RWPE2 (cell line): ENCODE data around the gene C1QTNF1.

Experiments used
- ATAC-seq: fragments of 200-7000 bp; cut with Tn5 transposase; 3 replicates; pipeline ENCODE4 v1.9.1; 2021; ENCODE audit warnings: low read depth
- DNase-seq: peaks from one replicate; pipeline ENCODE4 v3.0.0-alpha.2; 2020; ENCODE audit warnings: low spot score
- H3K27ac ChIP-seq: fragments of 450-650 bp; 2 replicates; pipeline ENCODE4 v1.5.1; 2017; ENCODE audit warnings: mild to moderate bottlenecking; ENCODE audit not compliant: poor library complexity, severe bottlenecking
- H3K27me3 ChIP-seq: fragments of 250-450 bp; sonication (Bioruptor Pico); 2 replicates; pipeline ENCODE4 v1.5.1; 2021; ENCODE audit warnings: mild to moderate bottlenecking, moderate library complexity; ENCODE audit not compliant: insufficient read depth, poor library complexity, severe bottlenecking
- H3K36me3 ChIP-seq: fragments of 250-450 bp; sonication (Bioruptor Pico); 2 replicates; pipeline ENCODE4 v1.5.1; 2020; ENCODE audit warnings: low read depth, mild to moderate bottlenecking, moderate library complexity
- H3K4me1 ChIP-seq: fragments of 250-450 bp; sonication (Bioruptor Pico); 2 replicates; pipeline ENCODE4 v1.5.1; 2021; ENCODE audit warnings: mild to moderate bottlenecking, moderate library complexity; ENCODE audit not compliant: insufficient read depth, poor library complexity, severe bottlenecking
- H3K4me3 ChIP-seq: fragments of 250-450 bp; sonication (Bioruptor Pico); 2 replicates; pipeline ENCODE4 v1.5.1; 2021; ENCODE audit warnings: mild to moderate bottlenecking, moderate library complexity; ENCODE audit not compliant: severe bottlenecking
- H3K9me3 ChIP-seq: fragments of 250-450 bp; sonication (Bioruptor Pico); 2 replicates; pipeline ENCODE4 v1.5.1; 2021; ENCODE audit warnings: mild to moderate bottlenecking, moderate library complexity; ENCODE audit not compliant: severe bottlenecking
- CTCF ChIP-seq: fragments of 450-650 bp; IDR thresholded peaks from one replicate; pipeline ENCODE4 v1.5.1; 2017; ENCODE audit warnings: mild to moderate bottlenecking, moderate library complexity; ENCODE audit not compliant: poor library complexity, severe bottlenecking

Gene C1QTNF1

DNA sequence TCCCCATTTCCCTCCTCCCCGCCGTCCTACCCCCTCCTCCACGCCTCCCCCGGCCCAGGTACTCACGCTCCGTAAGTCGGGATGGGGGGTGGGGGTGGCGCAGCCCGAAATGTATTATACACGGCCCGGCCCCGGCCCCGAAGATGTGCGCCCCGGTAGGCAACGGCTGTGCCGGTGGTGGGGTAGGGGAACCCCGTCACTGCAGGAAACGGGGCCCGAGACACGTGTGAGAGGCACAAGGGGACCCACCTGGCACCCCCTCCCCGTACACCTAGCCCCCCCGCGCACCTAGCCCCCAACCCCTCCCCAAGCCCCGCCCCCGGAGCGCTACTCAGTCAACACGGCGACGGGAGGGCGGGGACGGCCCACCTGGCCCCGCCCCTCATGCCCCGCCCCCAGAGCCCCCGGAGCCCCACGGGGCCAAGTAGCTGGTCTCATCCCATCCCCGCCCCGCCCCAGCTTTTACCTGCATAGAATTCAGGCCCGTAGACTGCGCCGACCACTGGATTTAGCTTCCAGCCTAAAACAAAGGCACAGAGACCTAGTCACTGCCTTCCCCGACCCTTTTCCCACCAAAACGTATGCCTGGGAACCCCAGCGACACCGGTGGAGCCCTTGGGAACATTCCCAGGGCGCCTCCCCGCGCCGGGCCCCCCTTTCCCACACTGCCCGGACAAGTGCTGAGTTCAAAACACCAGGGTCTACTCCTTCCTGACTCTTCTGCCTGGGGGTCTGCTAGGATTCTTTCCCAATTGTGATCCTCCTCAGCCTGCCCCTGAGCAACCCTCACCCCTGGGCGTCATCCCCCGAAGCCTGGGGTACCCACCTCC lies 73.5 kb downstream of the C1QTNF1 start:
- DNase-seq (no peak), ATAC-seq (no peak)
- Histone ChIP-seq H3K4me3 (no peak overlapping the region), H3K27ac (no peak overlapping the region), H3K4me1 (no peaks in the 10 kb centered on the region), H3K27me3 (peaks cover 59% of the 10 kb centered on the region), H3K36me3 (no peaks in the 10 kb centered on the region), H3K9me3 (no peaks in the 10 kb centered on the region)
- no peak for TF ChIP-seq CTCF

DNA sequence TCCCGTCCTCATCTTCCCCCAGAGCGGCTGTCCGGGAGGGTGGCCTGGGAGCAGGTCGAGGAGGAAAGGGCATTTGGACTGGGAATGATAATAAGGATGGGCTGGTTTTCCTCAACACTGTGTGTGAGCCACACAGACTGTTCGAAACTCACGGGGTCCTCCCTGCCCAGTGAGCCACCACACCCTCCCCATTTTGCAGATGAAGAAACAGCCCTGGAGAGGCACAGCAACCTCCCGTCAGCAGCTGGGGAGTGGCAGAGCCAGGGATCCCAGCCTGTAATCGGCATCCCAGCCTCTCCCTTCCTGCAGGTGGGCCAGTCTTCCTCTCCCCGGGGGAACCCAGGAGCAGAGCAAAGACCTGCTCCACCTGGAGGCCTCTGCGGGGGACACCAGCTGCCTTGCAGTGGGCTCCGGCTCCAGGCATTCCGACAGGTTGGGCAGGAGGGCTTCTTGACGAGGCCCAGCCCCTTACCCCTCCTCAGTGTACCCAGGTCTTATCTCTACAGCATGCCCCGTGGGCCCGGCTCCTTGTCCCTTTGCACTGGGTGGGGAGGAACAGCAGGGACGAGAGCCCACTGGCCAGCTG lies 74.4 kb downstream of the C1QTNF1 start:
- H3K4me3 ChIP-seq, result no peak overlapping the region
- ATAC-seq (no peak), DNase-seq (no peak)
- no peaks in the 10 kb centered on the region for H3K9me3 ChIP-seq
- TF ChIP-seq CTCF, result no peak
- H3K36me3 ChIP-seq, result no peaks in the 10 kb centered on the region
- H3K4me1 ChIP-seq, result no peaks in the 10 kb centered on the region
- no peak overlapping the region for H3K27ac ChIP-seq
- H3K27me3 ChIP-seq, result peaks cover 67% of the 10 kb centered on the region
